B cell (primary cell): ENCODE measurements around the gene MAGI2.

ENCODE experiments used
- EZH2 ChIP-seq: IDR thresholded peaks from 2 replicates; pipeline ENCODE4 v1.6.1; 2012; ENCODE audit warnings: borderline replicate concordance, low read depth, mild to moderate bottlenecking, moderate library complexity, low read length; ENCODE audit not compliant: insufficient read depth, poor library complexity, severe bottlenecking
- TF ChIP-seq, protein P1 (sequence below): fragments of 200-600 bp; IDR thresholded peaks from one replicate; pipeline ENCODE4 v1.8.0; 2022; ENCODE audit warnings: antibody characterized with exemption, mild to moderate bottlenecking

DNA sequence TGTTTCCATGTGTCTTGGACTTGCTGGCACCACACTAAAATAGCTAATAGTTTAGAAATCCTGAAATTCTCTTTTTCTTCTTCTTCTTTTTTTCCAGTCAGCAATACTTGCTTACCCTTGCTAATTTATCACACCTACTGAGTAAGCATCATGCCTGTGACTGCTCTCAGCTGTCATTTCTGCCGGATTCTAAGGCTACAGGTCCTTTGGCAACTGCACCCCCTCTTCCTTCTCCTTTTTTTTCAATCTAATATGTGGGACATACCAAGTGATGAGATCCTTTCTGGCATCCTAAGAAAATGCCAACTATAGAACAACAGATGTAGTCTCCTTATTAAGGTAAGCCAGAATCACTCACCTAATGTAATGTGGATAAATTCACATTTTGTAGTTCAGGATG lies 444.7 kb downstream of the MAGI2 start:
- TF ChIP-seq, protein P1, sequence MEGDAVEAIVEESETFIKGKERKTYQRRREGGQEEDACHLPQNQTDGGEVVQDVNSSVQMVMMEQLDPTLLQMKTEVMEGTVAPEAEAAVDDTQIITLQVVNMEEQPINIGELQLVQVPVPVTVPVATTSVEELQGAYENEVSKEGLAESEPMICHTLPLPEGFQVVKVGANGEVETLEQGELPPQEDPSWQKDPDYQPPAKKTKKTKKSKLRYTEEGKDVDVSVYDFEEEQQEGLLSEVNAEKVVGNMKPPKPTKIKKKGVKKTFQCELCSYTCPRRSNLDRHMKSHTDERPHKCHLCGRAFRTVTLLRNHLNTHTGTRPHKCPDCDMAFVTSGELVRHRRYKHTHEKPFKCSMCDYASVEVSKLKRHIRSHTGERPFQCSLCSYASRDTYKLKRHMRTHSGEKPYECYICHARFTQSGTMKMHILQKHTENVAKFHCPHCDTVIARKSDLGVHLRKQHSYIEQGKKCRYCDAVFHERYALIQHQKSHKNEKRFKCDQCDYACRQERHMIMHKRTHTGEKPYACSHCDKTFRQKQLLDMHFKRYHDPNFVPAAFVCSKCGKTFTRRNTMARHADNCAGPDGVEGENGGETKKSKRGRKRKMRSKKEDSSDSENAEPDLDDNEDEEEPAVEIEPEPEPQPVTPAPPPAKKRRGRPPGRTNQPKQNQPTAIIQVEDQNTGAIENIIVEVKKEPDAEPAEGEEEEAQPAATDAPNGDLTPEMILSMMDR = no peak
- no peak for TF ChIP-seq EZH2
